SIG-M5 (cell line): ENCODE results near the gene TPSAB1.
"Not testable (repeated sequence)": the region's sequence is repeated elsewhere in the genome, so short reads cannot be mapped to it uniquely, and the experiment has no call there.

Experiments
- DNase-seq: peaks from one replicate; lab custom pipeline; 2025; lab: John Stamatoyannopoulos, UW

TPSAB1 gene

DNA sequence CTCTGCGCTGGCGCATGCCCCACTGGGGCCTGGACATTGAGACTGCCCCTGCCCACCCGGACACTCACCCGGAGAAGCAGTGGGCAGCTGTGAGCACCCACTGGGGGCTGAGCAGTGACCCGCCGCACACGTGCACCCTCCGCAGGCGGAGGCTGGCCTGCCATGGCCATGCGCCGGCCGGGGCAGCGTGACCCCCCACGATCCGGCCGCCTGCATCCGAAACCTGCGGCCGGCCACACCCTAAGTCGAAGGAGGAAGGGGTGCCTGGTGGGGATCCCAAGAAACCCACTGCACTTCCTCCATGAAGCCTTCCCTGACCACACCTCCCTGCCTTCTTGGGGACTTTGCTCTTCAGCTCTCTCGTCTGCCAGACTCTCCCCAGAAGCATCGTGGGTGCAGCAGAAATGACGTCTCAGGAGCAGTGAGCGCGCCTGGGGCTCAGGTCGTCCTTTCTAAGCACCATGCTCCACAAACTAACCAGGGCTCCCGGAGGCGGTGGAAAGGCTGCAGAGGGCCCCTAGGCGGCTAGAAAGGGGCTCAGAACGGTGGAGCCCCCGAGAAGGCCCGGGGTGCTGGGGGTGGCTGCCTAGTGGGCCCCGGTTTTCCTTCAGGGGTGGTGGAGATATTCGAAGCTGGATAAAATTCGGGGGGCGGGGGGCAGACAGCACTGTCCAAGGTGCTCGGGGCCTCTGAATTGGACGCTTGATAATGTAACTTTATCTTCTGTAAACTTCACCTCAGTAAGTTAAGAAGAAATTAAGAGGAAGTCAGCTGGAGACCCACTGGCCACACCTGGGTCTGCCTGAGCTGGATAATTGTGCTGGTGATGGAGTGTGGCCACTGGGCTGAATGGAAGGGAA is 16.9 kb upstream of the TPSAB1 start:
- DNase-seq = no peak

DNA sequence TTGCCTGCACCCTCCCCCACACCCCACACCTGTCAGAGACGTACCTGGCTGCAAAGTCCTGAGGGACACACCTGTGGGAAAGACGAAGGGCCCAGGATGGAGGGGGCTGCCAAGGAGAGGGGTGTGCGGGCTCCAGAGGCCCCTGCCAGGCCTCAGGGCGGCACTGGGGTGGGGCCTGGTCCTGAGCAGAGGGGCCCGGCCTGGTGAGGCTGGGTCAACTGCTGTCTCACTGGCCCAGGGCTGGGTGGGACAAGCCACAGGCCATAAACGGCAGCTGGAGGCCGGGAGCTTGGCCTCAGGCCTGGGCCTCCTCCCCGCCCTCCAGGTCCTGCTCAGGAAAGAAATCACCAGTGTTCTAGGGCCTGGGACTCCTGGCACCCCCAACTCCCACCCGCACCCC is 15.9 kb upstream of the TPSAB1 start:
- no peak for DNase-seq

DNA sequence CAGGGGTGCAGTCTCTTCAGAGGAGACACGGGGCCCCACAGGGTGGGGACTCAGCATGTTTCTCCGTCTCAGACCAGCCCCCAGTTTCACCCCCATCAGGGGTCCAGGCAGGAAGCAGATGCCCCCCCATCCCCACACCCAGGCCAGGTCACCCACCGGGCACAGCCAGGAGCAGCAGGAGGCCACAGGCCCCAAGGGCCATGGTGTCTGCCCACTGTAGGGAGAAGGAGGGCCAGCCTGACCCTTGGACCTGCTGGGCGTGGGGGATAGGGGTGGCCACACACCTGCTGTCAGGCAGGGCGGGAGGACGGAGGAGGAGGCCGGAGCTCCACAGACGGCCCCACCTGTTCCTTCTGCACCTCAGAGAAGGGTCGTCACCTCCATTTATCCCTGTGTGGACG is 15.5 kb upstream of the TPSAB1 start, which contains the start of gene TPSG1:
Gene TPSG1, minus strand, starts transcription at position 218 of the 401 bp plus-strand sequence. Its CDS starts 16 bp downstream, at position 202.
- DNase-seq = no peak

GRCh38 chr16:1225728-1226311 is 14.7 kb upstream of the TPSAB1 start:
- DNase-seq = not testable (repeated sequence)

GRCh38 chr16:1226692-1227091 is 13.8 kb upstream of the TPSAB1 start:
- not testable (repeated sequence) for DNase-seq

- DNase-seq = not testable (repeated sequence)
These were observed 12.3 kb upstream of the TPSAB1 start for GRCh38 chr16:1228227-1228626.

DNA sequence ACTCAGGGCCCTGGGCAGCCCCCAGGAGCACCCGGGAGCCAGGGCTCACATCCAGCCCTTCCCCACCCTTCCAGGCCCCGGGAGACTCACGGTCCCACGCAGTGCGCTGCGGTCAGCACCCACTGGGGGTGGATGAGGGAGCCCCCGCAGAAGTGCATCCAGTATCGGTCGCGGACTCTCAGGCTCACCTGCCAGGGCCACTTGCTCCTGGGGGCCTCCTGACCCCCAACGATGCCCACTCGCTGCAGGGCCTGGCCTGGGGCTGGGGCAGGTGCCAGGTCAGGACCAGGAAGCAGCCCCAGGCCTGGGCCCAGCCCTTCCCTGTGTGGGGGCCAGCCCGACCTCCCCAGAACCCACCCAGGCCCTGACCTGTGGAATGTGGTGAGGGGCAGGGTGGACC is 11.0 kb upstream of the TPSAB1 start:
- not testable (repeated sequence) for DNase-seq

- DNase-seq = not testable (repeated sequence)
These were observed 10.4 kb upstream of the TPSAB1 start, which contains the start of gene TPSB2 for GRCh38 chr16:1230084-1230470. Gene TPSB2, minus strand, starts transcription at chr16:1230184. Its CDS starts 233 bp downstream, at chr16:1229951.

- DNase-seq = not testable (repeated sequence)
These were observed 9.9 kb upstream of the TPSAB1 start for GRCh38 chr16:1230471-1231212.

DNA sequence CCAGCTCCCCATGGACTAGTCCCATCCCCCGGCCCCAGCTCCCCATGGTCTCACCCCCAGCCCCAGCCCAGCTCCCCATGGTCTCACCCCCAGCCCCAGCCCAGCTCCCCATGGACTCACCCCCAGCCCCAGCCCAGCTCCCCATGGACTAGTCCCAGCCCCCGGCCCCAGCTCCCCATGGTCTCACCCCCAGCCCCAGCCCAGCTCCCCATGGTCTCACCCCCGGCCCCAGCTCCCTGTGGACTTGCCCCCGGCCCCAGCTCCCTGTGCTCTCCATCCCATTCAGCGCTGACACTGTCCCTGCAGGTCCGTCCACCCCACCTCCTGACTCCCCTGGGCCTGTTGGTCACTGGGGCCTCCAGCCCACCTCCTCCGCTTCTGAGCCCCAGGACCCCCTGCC is 9.2 kb upstream of the TPSAB1 start:
- not testable (repeated sequence) for DNase-seq

GRCh38 chr16:1232049-1232748 is 8.3 kb upstream of the TPSAB1 start:
- not testable (repeated sequence) for DNase-seq

DNA sequence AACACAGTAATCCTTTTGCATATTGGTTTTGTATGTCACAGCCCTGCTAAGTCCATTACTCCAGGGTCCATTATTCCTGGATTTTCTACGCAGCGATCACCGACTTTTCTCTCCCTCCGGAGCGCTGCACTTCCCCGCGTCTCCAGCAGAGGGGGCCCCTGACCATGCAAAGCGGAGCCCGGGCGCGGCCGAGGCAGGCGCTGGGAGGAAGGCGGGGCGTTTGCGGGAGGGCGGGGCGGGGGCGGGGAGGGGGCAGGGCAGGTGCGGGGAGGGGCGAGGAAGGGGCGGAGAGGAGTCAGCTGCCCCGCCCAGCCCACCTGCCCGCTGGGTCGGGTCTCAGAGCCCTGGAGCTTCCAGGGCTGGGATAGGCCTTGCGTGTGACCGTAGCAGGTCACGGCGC is 3.8 kb upstream of the TPSAB1 start:
- DNase-seq = not testable (repeated sequence)

DNA sequence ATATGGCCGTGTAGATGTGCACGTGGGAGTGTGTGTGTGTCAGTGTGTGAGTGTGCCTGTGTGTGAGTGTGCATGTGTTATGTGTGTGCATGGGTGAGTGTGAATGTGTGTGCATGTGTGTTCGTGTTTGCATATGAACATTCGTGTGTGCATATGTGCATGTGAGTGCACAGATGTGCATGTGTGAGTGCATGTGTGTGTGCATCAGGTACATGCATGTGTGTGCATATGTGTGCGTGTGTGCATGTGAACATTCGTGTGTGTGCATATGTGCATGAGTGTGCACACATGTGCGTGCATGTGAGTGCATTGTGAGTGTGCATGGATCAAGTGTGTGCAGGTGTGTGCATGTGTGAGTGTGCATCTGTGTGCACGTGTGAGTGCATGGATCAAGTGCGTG is 2.5 kb upstream of the TPSAB1 start:
- no peak for DNase-seq

DNA sequence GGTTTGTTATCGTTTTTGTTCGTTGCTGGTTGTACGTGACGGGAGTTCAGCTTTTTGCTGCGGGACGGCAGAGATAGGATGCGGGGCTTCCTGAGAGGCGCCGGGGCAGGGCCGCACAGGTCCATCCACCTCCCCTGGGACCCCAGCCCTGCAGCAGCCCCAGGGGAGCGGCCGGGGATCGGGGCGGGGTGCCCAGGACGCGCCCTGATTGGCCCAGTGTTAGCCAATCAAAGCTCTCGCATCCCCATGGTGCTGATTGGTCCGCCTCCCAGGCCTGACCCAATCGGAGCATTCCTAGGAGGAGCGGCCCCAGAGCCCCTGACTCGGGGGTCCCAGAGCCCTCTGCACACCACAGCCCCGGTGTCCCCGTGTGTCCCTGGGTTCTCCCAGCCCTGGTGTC is 1.6 kb upstream of the TPSAB1 start:
- not testable (repeated sequence) for DNase-seq

GRCh38 chr16:1239575-1239974 is 930 bp upstream of the TPSAB1 start:
- DNase-seq = not testable (repeated sequence)

- DNase-seq = not testable (repeated sequence)
These were observed 576 bp downstream of the TPSAB1 start for GRCh38 chr16:1241081-1241480.

- not testable (repeated sequence) for DNase-seq
These were observed 2.9 kb downstream of the TPSAB1 start for GRCh38 chr16:1243363-1243762.

DNA sequence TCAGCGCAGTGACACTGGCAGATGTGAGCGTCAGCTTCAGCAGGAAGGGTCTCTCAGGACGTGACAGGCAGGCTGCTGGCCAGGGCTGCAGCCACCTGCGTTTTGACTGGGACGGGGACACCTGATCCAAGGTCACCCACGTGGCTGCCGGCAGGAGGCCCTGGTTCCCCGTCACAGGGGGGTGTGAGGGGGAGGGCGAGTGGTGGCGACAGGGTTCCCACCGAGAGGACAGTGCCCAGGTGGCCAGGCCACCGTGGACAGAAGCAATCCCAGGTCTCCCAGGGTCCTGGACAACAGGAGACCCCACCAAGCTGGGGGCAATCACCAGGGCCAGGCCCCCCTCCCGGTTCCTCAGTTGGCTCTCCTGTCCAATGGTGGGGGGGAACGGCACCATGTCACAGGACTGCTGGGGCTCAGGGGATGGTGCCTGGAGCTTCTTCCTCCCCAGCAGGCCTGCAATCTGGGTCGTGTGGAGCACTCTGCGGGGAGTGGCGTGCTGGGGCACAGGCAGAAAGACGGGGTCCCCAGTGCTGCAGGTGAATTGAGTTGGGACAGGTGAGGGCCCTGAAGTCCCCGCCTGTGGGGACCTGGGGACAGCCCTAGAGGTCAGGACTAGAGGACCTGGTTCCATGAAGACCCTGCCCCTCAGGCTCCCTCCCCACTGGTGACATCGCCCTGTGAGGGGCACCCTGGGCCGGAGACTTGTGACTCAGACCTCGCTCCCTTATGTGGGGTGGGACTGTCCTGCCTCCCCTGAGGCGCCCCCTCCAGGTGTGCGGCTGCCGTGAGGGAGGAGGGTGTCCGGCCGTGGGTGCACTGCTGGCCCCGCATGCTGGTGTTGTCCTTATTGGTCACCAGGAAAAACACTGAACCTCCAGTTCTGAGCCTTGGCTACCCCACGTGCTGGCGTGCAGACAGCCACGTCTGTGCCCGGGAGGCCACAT is 3.7 kb downstream of the TPSAB1 start:
- DNase-seq = not testable (repeated sequence)

- no peak for DNase-seq
These were observed 4.4 kb downstream of the TPSAB1 start for GRCh38 chr16:1244881-1245280.

- DNase-seq = no peak
These were observed 5.0 kb downstream of the TPSAB1 start for GRCh38 chr16:1245452-1246020.
